DND-41 (cell line): Measurements from ENCODE around the gene SSX4.
"Not testable (repeated sequence)": the region's sequence is repeated elsewhere in the genome, so short reads cannot be mapped to it uniquely, and the experiment has no call there.

ENCODE experiments used
- ATAC-seq: fragments of 200-7000 bp; cut with Tn5 transposase; 3 replicates; pipeline ENCODE4 v1.9.1; 2021; ENCODE audit warnings: low read depth; ENCODE audit not compliant: insufficient read depth
- DNase-seq: peaks from one replicate; pipeline ENCODE4 v3.0.0-alpha.2; 2020
- H2AFZ ChIP-seq: 2 replicates; pipeline ENCODE4 v1.6.0; 2012; ENCODE audit warnings: low read depth, low read length
- H3K27ac ChIP-seq: 2 replicates; pipeline ENCODE4 v1.5.1; 2012; ENCODE audit warnings: low read length, inconsistent platforms
- H3K27me3 ChIP-seq: fragments of 200-600 bp; sonication (generic); 2 replicates; pipeline ENCODE4 v1.6.0; 2012; ENCODE audit warnings: low read length, mild to moderate bottlenecking, inconsistent platforms; ENCODE audit not compliant: insufficient read depth, poor library complexity
- H3K36me3 ChIP-seq: 2 replicates; pipeline ENCODE4 v1.5.1; 2012; ENCODE audit warnings: low read length, inconsistent platforms; ENCODE audit not compliant: insufficient read depth
- H3K4me1 ChIP-seq: 2 replicates; pipeline ENCODE4 v1.5.1; 2012; ENCODE audit warnings: mild to moderate bottlenecking, low read length; ENCODE audit not compliant: insufficient read depth
- H3K4me2 ChIP-seq: 2 replicates; pipeline ENCODE4 v1.6.0; 2012; ENCODE audit warnings: mild to moderate bottlenecking, moderate library complexity, low read length, inconsistent platforms; ENCODE audit not compliant: insufficient read depth
- H3K4me3 ChIP-seq, 2 experiments: fragments of 200-600 bp in 1 of 2; shearing (Covaris generic) in 1 of 2; 2 replicates each; pipeline ENCODE4 v1.5.1; 2012 to 2016; ENCODE audit warnings: inconsistent platforms in 2 of 2, low read length in 2 of 2, mild to moderate bottlenecking in 2 of 2, low read depth in 1 of 2, moderate library complexity in 1 of 2
- H3K79me2 ChIP-seq: 2 replicates; pipeline ENCODE4 v1.6.0; 2012; ENCODE audit warnings: low read length, inconsistent platforms; ENCODE audit not compliant: insufficient read depth
- H3K9ac ChIP-seq: 2 replicates; pipeline ENCODE4 v1.6.0; 2012; ENCODE audit warnings: low read depth, mild to moderate bottlenecking, inconsistent platforms, low read length, moderate library complexity
- H3K9me3 ChIP-seq: 2 replicates; pipeline ENCODE4 v1.5.1; 2012; ENCODE audit warnings: low read length, moderate library complexity, mild to moderate bottlenecking, inconsistent platforms; ENCODE audit not compliant: insufficient read depth, severe bottlenecking
- H4K20me1 ChIP-seq: 2 replicates; pipeline ENCODE4 v1.6.0; 2012; ENCODE audit warnings: low read length; ENCODE audit not compliant: insufficient read depth

Gene SSX4

DNA sequence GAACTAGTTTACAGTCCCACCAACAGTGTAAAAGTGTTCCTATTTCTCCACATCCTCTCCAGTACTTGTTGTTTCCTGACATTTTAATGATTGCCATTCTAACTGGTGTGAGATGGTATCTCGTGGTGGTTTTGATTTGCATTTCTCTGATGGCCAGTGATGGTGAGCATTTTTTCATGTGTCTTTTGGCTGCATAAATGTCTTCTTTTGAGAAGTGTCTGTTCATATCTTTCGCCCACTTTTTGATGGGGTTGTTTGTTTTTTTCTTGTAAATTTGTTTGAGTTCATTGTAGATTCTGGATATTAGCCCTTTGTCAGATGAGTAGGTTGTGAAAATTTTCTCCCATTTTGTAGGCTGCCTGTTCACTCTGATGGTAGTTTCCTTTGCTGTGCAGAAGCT lies 13.6 kb downstream of the SSX4 start:
- not testable (repeated sequence) for H3K4me1 ChIP-seq, H4K20me1 ChIP-seq, H2AFZ ChIP-seq, DNase-seq, H3K4me3 ChIP-seq, ATAC-seq, H3K9me3 ChIP-seq, H3K36me3 ChIP-seq, H3K27ac ChIP-seq, H3K79me2 ChIP-seq, H3K4me2 ChIP-seq, H3K9ac ChIP-seq, H3K27me3 ChIP-seq

DNA sequence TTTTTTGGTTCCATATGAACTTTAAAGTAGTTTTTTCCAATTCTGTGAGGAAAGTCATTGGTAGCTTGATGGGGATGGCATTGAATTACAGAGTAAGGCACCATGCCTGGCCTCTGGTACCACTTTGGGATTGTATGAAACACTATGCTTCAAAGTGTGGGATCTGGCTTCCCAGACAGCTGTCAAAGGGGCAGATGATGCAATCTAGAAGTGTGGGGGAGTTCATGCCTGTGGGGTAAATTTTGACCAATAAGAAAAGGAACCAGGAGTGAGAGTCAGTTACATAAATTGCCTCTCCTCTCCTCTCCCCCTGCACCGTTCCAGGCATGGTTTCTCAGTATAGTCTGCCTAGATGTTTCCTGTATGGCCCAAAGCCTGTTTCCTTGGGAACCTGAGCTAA lies 14.5 kb downstream of the SSX4 start:
- H4K20me1 ChIP-seq, ATAC-seq, H3K9me3 ChIP-seq, H2AFZ ChIP-seq, H3K9ac ChIP-seq, H3K27ac ChIP-seq, H3K4me2 ChIP-seq, H3K79me2 ChIP-seq, H3K27me3 ChIP-seq, H3K4me3 ChIP-seq, H3K4me1 ChIP-seq, H3K36me3 ChIP-seq: not testable (repeated sequence)
- DNase-seq: peak; percentile 3

DNA sequence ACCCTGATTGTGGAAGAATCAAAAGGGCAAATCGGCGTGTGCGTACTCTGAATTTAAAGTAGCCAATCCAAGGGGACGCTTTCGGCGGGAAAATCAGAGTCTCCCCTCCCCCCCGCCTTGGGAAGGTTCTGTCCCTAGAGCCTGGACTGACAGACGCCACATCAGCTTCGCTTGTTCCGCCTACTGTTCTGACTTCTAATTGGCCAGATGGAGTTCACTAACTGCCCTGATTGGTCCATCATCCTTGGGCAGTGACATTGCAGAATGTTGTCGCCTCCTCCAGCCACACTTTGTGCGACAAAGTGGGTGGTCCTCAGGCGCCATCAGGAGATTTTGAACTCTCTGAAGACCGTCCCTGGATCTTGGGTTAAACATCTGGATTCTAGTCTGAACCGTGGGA lies 28.5 kb downstream of the SSX4 start, which contains the start of gene SSX4B:
Gene SSX4B, minus strand, starts transcription at position 101 of the 400 bp plus-strand sequence. CDS start 588 bp downstream, outside the sequence.
- ATAC-seq, H3K27me3 ChIP-seq, DNase-seq, H3K4me3 ChIP-seq, H3K27ac ChIP-seq, H3K4me1 ChIP-seq, H3K9me3 ChIP-seq, H3K4me2 ChIP-seq, H3K36me3 ChIP-seq, H4K20me1 ChIP-seq, H3K79me2 ChIP-seq, H2AFZ ChIP-seq, H3K9ac ChIP-seq: not testable (repeated sequence)

DNA sequence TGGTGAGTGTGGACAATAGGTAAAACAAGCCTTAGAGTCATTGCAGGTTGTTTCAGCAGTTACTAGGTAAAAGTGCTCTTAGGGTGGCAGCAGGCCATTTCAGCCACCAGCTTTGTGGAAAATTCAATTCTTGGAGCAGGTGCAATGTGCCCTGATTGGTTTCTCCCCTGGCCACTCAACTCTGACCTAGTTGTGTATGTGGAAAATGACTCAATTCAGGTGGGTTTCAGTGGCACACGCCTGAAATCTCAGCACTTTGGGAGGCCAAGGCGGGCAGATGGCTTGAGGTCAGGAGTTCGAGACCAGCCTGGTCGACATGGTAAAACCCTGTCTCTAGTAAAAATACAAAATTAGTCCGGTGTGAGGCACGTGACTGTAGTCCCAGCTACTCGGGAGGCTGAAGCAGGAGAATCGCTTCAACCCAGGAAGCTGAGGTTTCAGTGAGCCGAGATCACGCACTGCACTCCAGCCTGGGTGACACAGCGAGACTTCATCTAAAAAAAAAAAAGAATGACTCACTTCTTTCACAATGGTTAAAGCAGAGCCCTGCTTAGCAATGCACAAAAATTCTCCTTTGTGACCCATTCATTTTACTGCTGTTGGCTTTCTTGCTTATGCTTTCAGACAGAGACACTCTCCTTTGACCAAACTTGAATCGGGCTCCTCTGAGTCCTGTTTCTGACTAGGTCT lies 43.8 kb downstream of the SSX4 start:
- not testable (repeated sequence) for DNase-seq, H3K9me3 ChIP-seq, H3K4me1 ChIP-seq, H3K27ac ChIP-seq, H4K20me1 ChIP-seq, H3K36me3 ChIP-seq, H3K4me2 ChIP-seq, H2AFZ ChIP-seq, H3K9ac ChIP-seq, H3K27me3 ChIP-seq, H3K4me3 ChIP-seq, H3K79me2 ChIP-seq
- ATAC-seq: peak; percentile 74

DNA sequence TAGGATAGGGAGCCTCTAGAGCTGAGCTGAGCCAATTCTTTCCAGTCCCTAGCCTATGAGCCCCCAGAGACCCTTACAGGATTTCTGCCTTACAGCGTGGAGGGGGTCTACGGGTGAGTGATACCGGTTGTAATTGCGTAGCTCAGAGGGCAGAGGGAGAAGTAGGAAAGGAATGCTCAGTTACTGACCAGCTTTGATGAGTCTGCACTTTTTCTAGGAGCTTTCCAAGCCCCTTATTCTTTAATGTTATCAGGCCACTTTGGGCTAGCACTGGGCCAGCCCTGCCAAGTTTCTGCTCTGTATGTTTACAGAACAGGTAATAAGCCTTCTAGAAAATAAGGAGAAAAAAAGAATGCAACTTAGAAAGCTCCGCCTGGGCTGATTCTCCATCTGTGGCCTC lies 46.3 kb downstream of the SSX4 start:
- H3K4me1 ChIP-seq, H3K9me3 ChIP-seq, ATAC-seq, H4K20me1 ChIP-seq, H3K4me2 ChIP-seq, H3K27ac ChIP-seq, H2AFZ ChIP-seq, H3K27me3 ChIP-seq, H3K79me2 ChIP-seq, H3K4me3 ChIP-seq, DNase-seq, H3K36me3 ChIP-seq, H3K9ac ChIP-seq: not testable (repeated sequence)

DNA sequence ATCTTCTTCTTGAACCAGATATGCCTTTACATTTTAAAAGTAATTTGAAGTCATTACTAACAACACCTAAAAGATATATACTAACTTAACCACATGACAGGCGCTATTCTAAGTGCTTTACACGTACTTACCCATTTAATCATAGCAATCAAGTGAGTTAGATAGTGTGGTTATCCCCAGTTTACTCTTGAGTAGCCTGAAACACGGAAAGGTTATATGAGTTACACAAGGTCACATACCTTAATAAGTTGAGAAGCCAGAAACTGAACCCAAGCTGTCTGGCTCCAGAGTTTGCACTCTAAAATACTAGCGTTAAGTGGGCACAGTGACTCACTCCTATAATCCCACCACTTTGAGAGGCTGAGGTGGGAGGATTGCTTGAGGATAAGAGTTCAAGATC lies 46.8 kb downstream of the SSX4 start:
- H3K27me3 ChIP-seq, H3K36me3 ChIP-seq, H3K79me2 ChIP-seq, H4K20me1 ChIP-seq, H3K4me1 ChIP-seq, ATAC-seq, H3K4me3 ChIP-seq, H2AFZ ChIP-seq, H3K9me3 ChIP-seq, H3K4me2 ChIP-seq, DNase-seq, H3K9ac ChIP-seq, H3K27ac ChIP-seq: not testable (repeated sequence)

DNA sequence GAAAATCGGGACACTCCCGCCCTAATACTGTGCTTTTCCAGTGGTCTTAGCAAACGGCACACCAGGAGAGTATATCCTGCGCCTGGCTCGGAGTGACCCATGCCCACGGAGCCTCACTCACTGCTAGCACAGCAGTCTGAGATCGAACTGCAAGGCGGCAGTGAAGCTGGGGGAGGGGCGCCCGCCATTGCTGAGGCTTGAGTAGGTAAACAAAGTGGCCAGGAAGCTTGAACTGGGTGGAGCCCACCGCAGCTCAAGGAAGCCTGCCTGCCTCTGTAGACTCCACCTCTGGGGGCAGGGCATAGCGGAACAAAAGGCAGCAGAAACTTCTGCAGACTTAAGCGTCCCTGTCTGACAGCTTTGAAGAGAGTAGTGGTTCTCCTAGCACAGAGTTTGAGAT lies 50.4 kb downstream of the SSX4 start:
- H3K9ac ChIP-seq, H3K79me2 ChIP-seq, H3K27ac ChIP-seq, H3K36me3 ChIP-seq, H3K4me2 ChIP-seq, H3K9me3 ChIP-seq, H3K27me3 ChIP-seq, ATAC-seq, H3K4me1 ChIP-seq, H4K20me1 ChIP-seq, H2AFZ ChIP-seq, H3K4me3 ChIP-seq: not testable (repeated sequence)
- peak; percentile 11 for DNase-seq
